ENCODE data around the gene MCFD2. TPM values are rescaled to one million over a fixed set of nuclear protein-coding genes. Genes with fewer than 3 reads are reported as not detected.

MCFD2 gene
- total RNA-seq, 4 donors from 2014 or later = 61.9 to 89.5 (median 74.2) TPM

DNA sequence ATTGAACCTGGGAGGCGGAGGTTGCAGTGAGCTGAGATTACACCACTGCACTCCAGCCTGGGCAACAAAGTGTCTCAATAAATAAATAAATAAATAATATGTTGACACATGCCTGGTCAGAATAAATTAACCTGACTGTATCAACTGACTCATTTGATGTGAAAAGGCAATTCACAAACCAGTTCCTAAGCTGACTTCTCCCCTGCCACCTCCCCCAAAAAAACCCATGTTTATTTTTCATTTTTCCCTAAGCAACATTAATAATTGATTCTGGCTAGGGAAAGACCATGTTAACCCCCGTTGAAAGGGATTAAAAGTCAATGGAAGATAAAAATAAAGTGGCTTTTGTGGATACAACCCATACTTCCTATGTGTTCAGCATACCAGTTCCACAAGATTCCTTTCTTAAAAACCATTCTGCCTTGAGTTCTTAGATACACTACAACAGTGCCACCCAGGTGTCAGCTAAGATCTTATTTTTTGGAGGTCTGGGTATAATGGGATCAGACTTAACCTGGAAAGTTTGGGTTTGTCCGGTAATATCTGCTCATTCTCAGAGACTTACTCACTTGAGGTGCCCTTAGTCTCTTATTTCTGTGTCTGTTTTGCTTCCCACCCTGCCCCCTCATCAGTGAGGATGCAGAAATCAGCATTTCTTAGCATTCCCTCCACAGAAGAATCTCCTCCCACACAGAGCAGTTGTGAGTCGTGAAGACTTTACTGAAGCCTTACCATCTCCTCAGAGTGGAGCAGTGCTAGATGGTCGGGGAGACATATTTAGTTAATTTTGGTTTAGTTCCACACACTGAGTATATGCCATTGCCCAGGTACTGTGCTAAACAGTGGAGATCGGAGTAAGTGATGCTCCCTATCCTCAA, 10.1 kb upstream of the MCFD2 start:
- Histone ChIP-seq H3K36me3 (no peaks in the 10 kb centered on the region), H3K27me3 (no peaks in the 10 kb centered on the region), H3K9me3 (peaks cover 0 to 5% (median 2%) of the 10 kb centered on the region in 4 donors), H3K4me3 (no peak overlapping the region), H3K4me1 (no peaks in the 10 kb centered on the region), H3K27ac (replicated peaks in 1 of 4) (no peak overlapping the region)
- intact Hi-C loops (cut with DNase I) = no loop called here
- DNase-seq (ENCODE audit: extremely low spot score) = no peak
- 83% methylated on average over 6 of the region's 6 CpGs for WGBS
- TF ChIP-seq EP300 (IDR thresholded peaks at IDR 0.05) (no peak), POLR2A (IDR thresholded peaks at IDR 0.05; ENCODE audit: low read depth) (no peak), POLR2AphosphoS5 (IDR thresholded peaks at IDR 0.05) (no peak)
- TF ChIP-seq, protein P1, sequence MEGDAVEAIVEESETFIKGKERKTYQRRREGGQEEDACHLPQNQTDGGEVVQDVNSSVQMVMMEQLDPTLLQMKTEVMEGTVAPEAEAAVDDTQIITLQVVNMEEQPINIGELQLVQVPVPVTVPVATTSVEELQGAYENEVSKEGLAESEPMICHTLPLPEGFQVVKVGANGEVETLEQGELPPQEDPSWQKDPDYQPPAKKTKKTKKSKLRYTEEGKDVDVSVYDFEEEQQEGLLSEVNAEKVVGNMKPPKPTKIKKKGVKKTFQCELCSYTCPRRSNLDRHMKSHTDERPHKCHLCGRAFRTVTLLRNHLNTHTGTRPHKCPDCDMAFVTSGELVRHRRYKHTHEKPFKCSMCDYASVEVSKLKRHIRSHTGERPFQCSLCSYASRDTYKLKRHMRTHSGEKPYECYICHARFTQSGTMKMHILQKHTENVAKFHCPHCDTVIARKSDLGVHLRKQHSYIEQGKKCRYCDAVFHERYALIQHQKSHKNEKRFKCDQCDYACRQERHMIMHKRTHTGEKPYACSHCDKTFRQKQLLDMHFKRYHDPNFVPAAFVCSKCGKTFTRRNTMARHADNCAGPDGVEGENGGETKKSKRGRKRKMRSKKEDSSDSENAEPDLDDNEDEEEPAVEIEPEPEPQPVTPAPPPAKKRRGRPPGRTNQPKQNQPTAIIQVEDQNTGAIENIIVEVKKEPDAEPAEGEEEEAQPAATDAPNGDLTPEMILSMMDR (IDR thresholded peaks at IDR 0.05) = no peak

DNA sequence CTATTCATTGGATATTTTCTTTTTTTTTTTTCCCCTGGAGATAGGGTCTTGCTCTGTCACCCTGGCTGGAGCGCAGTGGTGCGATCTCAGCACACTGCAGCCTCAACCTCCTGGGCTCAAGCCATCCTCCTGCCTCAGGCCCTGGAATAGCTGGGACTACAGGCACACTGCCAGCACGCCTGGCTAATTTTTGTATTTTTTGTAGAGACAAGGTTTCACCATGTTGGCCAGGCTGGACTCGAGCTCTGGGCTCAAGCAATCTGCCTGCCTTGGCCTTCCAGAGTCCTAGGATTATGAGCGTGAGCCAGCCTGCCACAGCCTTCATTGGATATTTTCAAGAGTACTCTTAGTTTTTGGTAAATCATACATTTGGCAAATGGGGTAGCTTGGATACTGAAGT, 9.0 kb upstream of the MCFD2 start:
- intact Hi-C loops (cut with DNase I) = no loop called here
- Histone ChIP-seq H3K27me3 (no peaks in the 10 kb centered on the region), H3K4me3 (no peak overlapping the region), H3K9me3 (peaks cover 0 to 5% (median 2%) of the 10 kb centered on the region in 4 donors), H3K4me1 (no peaks in the 10 kb centered on the region), H3K36me3 (no peaks in the 10 kb centered on the region), H3K27ac (replicated peaks in 1 of 4) (no peak overlapping the region)
- no peak for DNase-seq (ENCODE audit: extremely low spot score)
- WGBS = 92% methylated on average over 5 of the region's 5 CpGs
- TF ChIP-seq EP300 (IDR thresholded peaks at IDR 0.05) (no peak), POLR2A (IDR thresholded peaks at IDR 0.05; ENCODE audit: low read depth) (no peak), POLR2AphosphoS5 (IDR thresholded peaks at IDR 0.05) (no peak)
- TF ChIP-seq, protein P1 (IDR thresholded peaks at IDR 0.05) = no peak

DNA sequence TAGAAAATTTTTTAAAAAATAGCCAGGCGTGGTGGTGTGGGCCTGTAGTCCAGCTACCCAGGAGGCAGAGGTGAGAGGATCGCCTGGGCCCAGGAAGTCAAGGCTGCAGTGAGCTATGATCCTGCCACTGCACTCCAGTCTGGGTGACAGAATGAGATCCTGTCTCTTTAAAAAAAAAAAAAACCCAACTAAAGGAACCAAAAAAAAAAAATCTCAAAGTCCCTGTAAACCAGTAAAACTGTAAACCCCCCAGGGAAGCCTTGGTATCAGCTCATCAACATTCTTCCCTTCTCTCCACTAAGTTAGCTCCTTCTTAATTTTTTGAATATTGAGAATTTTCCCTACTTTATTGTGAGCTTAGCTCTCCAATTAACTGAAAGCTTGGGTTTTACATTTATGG, 8.4 kb upstream of the MCFD2 start:
- TF ChIP-seq, protein P1 (IDR thresholded peaks at IDR 0.05) = no peak
- TF ChIP-seq EP300 (IDR thresholded peaks at IDR 0.05) (no peak), POLR2A (IDR thresholded peaks at IDR 0.05; ENCODE audit: low read depth) (no peak), POLR2AphosphoS5 (IDR thresholded peaks at IDR 0.05) (no peak)
- Histone ChIP-seq H3K4me1 (peaks cover 0 to 4% (median under 1%) of the 10 kb centered on the region in 4 donors), H3K9me3 (peaks cover 0 to 5% (median 2%) of the 10 kb centered on the region in 4 donors), H3K27me3 (no peaks in the 10 kb centered on the region), H3K36me3 (no peaks in the 10 kb centered on the region), H3K4me3 (no peak overlapping the region), H3K27ac (replicated peaks in 1 of 4) (no peak overlapping the region)
- WGBS = 97% methylated on average over 2 of the region's 2 CpGs
- no peak for DNase-seq (ENCODE audit: extremely low spot score)
- intact Hi-C loops (cut with DNase I) = no loop called here

DNA sequence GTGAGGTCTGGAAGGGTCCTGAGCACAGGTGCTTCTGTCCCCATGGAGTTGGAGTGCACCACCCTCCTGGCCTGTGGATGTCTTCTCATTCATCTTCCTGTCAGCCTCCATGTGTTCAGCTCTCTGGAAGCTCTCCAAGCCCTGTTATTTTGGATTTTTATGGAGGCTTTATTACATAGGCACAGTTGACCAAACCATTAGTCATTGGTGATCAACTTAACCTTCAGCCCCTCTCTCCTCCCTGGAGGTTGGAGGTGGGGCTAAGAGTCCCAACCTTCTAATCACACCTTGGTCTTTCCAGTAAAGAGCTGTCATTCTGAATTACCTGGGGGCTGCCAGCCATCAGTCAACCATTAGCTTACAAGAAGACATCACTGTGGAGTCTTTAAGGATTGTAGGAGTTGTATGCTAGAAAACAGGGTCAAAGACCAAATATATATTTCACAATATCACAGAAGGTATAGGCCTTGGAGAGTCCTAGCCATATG, 7.5 kb upstream of the MCFD2 start:
- Histone ChIP-seq H3K27ac (replicated peaks in 1 of 4) (no peak overlapping the region), H3K4me3 (no peak overlapping the region), H3K9me3 (peaks cover 0 to 5% (median 2%) of the 10 kb centered on the region in 4 donors), H3K36me3 (no peaks in the 10 kb centered on the region), H3K4me1 (peaks cover 0 to 6% (median 3%) of the 10 kb centered on the region in 4 donors), H3K27me3 (no peaks in the 10 kb centered on the region)
- no peak for TF ChIP-seq POLR2A (IDR thresholded peaks at IDR 0.05; ENCODE audit: low read depth)
- intact Hi-C loops (cut with DNase I) = no loop called here
- no peak for DNase-seq (ENCODE audit: extremely low spot score)

DNA sequence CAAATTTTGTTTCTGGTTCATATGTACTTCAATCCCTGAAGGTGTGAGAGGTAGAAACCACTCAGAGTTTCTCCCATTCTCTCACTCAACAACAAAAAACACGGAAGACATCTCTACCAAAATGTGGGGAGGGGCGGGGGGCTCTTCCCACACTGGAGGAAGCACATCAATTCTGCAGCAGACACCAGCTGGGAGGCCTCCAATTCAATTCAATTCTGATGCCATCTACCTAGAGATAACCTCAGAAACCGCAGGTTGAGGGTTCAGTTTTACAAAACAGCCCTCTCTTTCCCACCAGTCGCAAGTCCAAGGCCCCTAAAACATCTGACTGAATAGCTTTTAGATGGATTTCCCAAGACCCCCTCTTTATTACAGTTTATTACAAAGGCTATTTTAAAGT, 7.0 kb upstream of the MCFD2 start:
- H3K4me1 ChIP-seq = peaks cover 0 to 6% (median 3%) of the 10 kb centered on the region in 4 donors
- no peak overlapping the region for H3K4me3 ChIP-seq
- no peaks in the 10 kb centered on the region for H3K36me3 ChIP-seq
- 85% methylated on average over 4 of the region's 4 CpGs for WGBS
- no peak for DNase-seq (ENCODE audit: extremely low spot score)
- H3K27me3 ChIP-seq = no peaks in the 10 kb centered on the region
- TF ChIP-seq POLR2A (IDR thresholded peaks at IDR 0.05; ENCODE audit: low read depth) = no peak
- TF ChIP-seq EP300 (IDR thresholded peaks at IDR 0.05) = no peak
- TF ChIP-seq, protein P1 (IDR thresholded peaks at IDR 0.05) = no peak
- no peak for TF ChIP-seq POLR2AphosphoS5 (IDR thresholded peaks at IDR 0.05)
- peaks cover 0 to 5% (median 2%) of the 10 kb centered on the region in 4 donors for H3K9me3 ChIP-seq
- intact Hi-C loops (cut with DNase I) = no loop called here
- H3K27ac ChIP-seq (replicated peaks in 1 of 4) = no peak overlapping the region
